Stimulated activated naive CD8-positive, alpha-beta T cell treated with anti-CD3 and anti-CD28 coated beads, Interleukin-15, Interleukin-2, amounts not matched to agents 100 ng/mL and 50 ng/mL, for 24 hours (primary cell): ENCODE data around the gene ADGRV1.

Experiments
- H3K27ac Mint-ChIP-seq: one replicate; pipeline ENCODE4 v1.8.0; 2021; ENCODE audit warnings: mild to moderate bottlenecking, mixed read lengths
- H3K27me3 Mint-ChIP-seq: one replicate; pipeline ENCODE4 v1.8.0; 2021; ENCODE audit warnings: mixed read lengths
- H3K36me3 Mint-ChIP-seq: one replicate; pipeline ENCODE4 v1.8.0; 2021; ENCODE audit warnings: low read depth, mixed read lengths
- H3K4me1 Mint-ChIP-seq: one replicate; pipeline ENCODE4 v1.8.0; 2021; ENCODE audit warnings: low read depth, mixed read lengths
- H3K4me3 Mint-ChIP-seq: one replicate; pipeline ENCODE4 v1.8.0; 2021; ENCODE audit warnings: mild to moderate bottlenecking, mixed read lengths
- H3K9me3 Mint-ChIP-seq: one replicate; pipeline ENCODE4 v1.8.0; 2021; ENCODE audit warnings: mixed read lengths

ADGRV1 gene

DNA sequence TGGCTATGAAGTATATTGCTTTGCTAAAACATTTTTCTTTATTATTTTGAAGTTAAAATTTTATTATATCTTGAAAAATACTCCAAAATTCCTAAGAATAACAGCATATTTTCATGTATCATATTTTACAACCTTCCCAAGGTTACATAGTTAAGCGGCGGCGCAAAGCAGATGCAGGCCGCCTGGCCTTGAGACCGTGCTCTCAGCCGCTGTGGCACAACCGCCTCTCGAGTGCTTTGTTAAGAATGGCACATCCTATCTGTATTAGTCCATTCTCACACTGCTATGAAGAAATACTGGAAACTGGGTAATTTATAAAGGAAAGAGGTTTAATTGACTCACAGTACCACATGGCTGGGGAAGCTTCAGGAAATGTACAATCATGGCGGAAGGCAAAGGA, 595.7 kb downstream of the ADGRV1 start:
- Mint-ChIP-seq H3K9me3 (no peaks in the 10 kb centered on the region), H3K4me1 (peaks cover 18% of the 10 kb centered on the region), H3K27me3 (no peaks in the 10 kb centered on the region), H3K36me3 (no peaks in the 10 kb centered on the region), H3K4me3 (no peak overlapping the region), H3K27ac (no peak overlapping the region)

DNA sequence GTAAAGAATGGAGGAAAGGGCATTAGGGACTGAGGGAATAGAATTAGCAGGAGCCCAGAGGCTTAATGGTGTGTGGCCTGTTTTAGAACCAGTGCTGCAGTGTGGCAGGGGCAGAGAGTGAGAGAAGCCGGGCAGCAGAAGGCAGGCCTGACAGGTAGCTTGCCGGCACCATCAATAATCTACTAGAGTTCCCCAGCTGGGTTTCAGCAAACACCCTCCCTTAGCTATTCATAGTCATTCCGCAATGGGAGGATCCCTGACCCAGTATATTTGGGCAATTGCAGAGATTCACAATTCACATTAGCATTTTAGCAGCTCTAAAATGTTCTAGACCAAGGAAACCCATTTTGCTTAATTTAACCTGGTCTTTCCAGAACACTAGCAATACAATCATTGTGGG, 596.7 kb downstream of the ADGRV1 start:
- Mint-ChIP-seq H3K36me3 (no peaks in the 10 kb centered on the region), H3K4me1 (peaks cover 14% of the 10 kb centered on the region), H3K4me3 (no peak overlapping the region), H3K27ac (no peak overlapping the region), H3K27me3 (no peaks in the 10 kb centered on the region), H3K9me3 (no peaks in the 10 kb centered on the region)

DNA sequence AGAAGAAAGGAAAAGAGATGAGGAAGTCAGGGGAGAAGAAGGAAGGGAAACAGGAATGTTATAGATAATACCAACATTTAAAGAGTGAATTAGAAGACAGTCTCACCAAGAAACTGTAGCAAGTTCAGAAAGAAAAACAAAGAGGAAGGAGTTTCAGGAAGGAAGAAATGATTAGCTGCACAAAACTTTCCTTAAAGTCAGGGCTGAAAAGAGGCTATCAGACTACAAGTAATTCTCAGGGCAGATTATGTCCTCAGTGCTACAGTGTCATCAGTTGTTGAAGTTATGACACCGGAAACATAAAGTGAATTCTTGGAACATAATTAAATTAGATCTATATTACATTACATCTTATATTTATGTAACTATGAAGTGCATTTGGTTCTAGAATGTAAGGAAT, 597.6 kb downstream of the ADGRV1 start:
- Mint-ChIP-seq H3K36me3 (no peaks in the 10 kb centered on the region), H3K27ac (no peak overlapping the region), H3K4me3 (no peak overlapping the region), H3K27me3 (no peaks in the 10 kb centered on the region), H3K4me1 (peaks cover 10% of the 10 kb centered on the region), H3K9me3 (no peaks in the 10 kb centered on the region)

DNA sequence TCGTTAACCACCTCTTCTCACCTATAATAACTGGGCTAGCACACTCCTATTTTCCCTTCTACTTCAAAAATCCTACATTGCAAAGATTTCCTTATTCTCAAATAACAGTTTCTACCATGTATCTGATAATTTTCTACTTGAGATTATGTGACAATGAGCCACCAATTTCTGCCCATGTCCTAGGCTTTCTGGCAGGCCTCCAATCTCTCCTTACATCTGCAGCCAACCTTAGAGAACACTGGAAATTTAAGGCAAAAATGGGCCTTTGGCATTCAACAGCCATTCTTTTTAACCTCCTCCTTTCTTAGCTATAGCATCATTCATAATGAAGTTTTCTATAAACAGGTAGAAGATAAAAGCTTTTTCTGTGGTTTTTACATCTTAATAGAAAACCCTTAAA, 599.4 kb downstream of the ADGRV1 start:
- Mint-ChIP-seq H3K4me3 (no peak overlapping the region), H3K27ac (no peak overlapping the region), H3K27me3 (no peaks in the 10 kb centered on the region), H3K4me1 (peaks cover 27% of the 10 kb centered on the region), H3K36me3 (no peaks in the 10 kb centered on the region), H3K9me3 (no peaks in the 10 kb centered on the region)

DNA sequence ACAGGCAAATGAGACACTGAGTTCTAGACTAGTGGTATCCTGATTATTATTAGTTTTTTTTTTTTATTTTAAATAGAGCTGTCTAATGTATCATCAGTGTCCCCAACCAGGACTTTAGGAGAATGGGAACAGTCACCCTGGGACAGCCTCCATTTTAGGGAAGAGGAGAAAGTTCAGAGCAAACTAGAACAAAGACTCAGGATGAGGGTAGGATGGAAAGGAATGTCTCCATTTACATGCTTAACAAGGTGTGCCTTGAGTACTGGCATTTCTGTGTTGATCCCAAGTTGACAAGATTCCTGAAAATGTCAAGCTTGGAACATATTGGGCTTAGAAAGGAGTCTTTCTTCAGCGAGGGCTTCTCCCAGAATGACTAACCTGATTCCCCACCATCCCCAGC, 601.0 kb downstream of the ADGRV1 start:
- Mint-ChIP-seq H3K27ac (no peak overlapping the region), H3K36me3 (no peaks in the 10 kb centered on the region), H3K4me3 (no peak overlapping the region), H3K9me3 (no peaks in the 10 kb centered on the region), H3K27me3 (no peaks in the 10 kb centered on the region), H3K4me1 (peaks cover 41% of the 10 kb centered on the region)

DNA sequence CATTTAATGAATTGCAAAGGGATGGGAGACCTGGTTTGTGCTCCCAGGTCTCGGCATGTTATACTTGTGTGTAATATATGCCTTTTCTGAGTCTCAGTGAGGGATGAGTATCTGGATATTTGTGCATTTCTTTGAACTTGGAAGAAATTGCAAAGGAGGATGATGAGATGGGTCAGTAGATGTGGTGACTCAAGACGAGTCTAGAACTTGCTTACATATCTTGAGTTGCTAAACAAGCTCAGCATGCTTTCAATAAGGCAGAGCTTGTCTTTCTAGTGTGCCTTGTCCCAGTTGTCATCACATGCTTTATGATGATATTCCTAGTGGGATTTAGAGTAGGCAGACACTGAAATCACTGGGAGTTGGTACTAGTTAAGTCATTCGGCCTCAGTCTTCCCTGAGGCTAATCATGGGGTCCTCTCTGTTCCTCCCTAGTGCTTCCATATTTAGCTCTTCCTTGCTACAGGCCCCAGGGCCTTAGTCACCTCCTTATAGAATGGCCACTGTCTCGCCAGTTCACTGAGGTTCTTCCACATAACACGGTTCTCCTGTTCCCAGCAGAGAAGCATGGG, 602.2 kb downstream of the ADGRV1 start:
- Mint-ChIP-seq H3K4me1 (peaks cover 41% of the 10 kb centered on the region), H3K27me3 (no peaks in the 10 kb centered on the region), H3K4me3 (no peak overlapping the region)

DNA sequence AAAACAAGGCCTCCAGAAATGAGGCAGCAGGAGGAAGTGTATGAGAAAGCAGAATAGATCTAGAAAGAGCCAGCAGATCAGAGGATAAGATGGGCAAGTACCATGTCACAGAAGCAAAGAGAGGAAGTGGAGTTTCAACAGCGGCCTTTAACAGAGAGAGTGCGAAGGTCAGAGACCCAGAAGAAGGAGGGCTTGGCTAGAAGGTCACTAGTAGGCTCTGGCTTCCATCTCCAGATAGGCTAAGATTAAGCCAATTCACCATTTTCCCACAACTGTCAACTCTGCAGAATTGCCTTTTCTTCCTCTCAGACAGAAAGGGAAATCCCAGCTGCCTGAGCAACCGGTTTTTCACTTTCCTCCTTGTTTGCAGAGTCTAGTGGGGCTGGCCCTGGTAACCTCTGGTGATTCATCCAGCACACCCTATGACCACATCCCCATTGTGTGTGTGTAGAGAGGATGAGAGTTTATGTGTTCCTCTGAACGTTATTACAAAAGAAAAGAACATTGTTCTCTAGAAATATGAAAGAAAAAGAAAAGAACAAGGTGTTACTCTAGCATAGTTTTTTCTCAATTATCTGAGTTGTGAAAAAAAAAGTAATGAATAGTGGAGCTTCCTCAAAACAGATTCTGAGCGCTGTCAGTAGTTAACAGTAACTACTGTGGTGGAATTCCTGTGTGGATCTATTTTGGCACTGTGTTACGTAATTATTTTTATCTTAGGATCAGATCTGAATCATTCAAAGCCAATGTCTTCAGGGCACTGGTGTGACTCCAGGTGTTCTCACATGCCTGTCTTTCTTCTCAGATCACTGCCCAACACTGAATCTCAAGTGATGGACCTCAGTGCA, 604.2 kb downstream of the ADGRV1 start:
- H3K4me1 Mint-ChIP-seq = peaks cover 41% of the 10 kb centered on the region
- H3K9me3 Mint-ChIP-seq = no peaks in the 10 kb centered on the region
- H3K27me3 Mint-ChIP-seq = no peaks in the 10 kb centered on the region
- no peaks in the 10 kb centered on the region for H3K36me3 Mint-ChIP-seq
- H3K4me3 Mint-ChIP-seq = peak overlapping the region; percentile 52
- peak overlapping the region; percentile 86 for H3K27ac Mint-ChIP-seq

More for the DNA sequence above, 602.2 kb downstream of the ADGRV1 start:
- Mint-ChIP-seq H3K27ac (no peak overlapping the region), H3K36me3 (no peaks in the 10 kb centered on the region), H3K9me3 (no peaks in the 10 kb centered on the region)

DNA sequence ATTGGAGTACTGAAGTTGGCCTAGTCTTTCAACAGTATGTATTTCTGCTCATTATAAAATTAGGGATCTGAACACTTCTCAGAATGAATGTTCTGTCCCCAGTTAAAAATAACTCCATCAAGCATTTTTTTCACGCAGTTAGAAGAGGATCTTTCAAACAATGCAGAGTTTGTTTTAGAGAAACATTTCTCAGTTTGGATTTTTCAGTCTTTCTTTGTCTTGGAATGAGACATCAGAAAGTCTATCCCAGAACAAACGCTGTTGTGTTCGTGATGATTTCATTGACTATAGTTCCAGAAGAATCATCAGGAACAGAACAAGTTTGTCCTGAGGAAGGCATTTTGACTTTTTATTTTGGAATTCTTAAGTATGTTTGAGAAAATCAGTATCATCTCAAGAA, 605.8 kb downstream of the ADGRV1 start:
- no peak overlapping the region for H3K27ac Mint-ChIP-seq

DNA sequence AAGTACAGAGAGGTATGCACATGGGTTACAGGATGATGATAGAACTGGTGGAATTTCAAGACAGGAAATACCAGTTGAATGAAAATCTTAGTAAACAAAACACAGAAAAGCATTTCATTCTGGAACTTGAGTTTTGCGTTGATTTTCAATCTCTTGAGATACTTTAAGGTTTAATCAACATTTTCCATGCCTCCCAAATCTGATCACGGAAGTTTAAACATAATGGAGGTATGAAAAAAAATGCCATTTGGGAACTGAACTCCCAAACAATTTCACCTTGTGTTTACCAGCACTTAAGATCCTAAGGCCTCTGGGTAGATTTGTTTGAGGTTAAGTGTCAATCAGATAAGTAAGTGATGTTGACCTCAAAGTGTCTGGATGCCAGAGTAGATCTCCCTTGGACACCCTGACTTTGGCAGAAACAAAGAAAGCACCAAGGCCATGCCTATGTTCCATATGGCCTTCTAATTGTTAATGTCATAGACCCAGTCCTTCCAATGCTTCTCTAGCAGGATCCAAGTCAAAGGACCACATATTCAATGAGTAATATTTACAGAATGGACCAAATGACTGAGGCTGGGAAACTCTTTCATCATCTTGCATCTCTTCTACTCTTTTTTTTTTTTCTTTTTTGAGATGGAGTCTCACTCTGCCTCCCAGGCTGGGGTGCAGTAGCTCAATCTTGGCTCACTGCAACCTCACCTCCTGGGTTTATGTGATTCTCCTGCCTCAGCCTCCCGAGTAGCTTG, 607.6 kb downstream of the ADGRV1 start:
- Mint-ChIP-seq H3K27ac (no peak overlapping the region), H3K4me3 (no peak overlapping the region), H3K27me3 (no peaks in the 10 kb centered on the region), H3K9me3 (no peaks in the 10 kb centered on the region), H3K36me3 (no peaks in the 10 kb centered on the region), H3K4me1 (peaks cover 56% of the 10 kb centered on the region)

More for the DNA sequence above, 605.8 kb downstream of the ADGRV1 start:
- no peaks in the 10 kb centered on the region for H3K9me3 Mint-ChIP-seq
- H3K4me1 Mint-ChIP-seq = peaks cover 43% of the 10 kb centered on the region
- no peak overlapping the region for H3K4me3 Mint-ChIP-seq
- no peaks in the 10 kb centered on the region for H3K27me3 Mint-ChIP-seq
- no peaks in the 10 kb centered on the region for H3K36me3 Mint-ChIP-seq

DNA sequence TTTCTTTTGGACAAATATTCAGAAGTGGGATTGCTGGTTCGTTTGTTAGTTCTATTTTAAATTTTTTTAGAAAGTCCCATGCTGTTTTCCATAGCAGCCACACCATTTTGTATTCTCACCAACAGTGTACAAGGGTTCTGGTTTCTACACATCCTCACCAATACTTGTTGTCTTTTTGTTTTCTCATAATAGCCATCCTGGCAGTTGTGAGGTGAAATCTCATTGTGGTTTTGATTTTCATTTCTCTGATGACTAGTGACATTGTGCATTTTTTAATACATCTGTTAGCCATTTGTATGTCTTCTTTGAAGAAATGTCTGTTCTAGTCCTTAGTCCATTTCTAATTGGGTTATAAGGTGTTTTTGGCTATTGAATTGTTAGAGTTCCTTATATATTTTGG, 610.3 kb downstream of the ADGRV1 start:
- no peaks in the 10 kb centered on the region for H3K36me3 Mint-ChIP-seq

DNA sequence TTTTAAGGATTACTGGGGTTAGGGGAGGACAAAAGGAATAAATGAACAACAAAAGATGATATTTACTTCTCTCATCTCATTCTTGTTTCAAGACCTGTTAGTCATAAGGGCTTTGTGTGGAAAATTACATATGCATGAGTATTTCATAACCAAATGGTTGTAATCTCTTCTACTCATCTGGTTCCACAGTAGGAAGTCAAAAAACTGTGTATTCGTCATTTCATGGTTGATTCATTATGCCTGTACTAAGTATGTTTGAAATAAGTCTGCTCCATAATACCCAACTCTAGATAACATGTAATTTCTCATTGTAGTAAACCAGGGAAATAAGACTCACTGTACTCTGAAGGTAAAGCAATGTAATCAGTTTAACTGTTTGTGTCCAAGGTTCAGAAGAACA, 611.7 kb downstream of the ADGRV1 start:
- H3K4me1 Mint-ChIP-seq = peaks cover 25% of the 10 kb centered on the region
- H3K36me3 Mint-ChIP-seq = no peaks in the 10 kb centered on the region
- no peaks in the 10 kb centered on the region for H3K27me3 Mint-ChIP-seq
- peak overlapping the region; percentile 66 for H3K27ac Mint-ChIP-seq
- H3K4me3 Mint-ChIP-seq = peak overlapping the region; percentile 45
- H3K9me3 Mint-ChIP-seq = no peaks in the 10 kb centered on the region

More for the DNA sequence above, 610.3 kb downstream of the ADGRV1 start:
- Mint-ChIP-seq H3K27ac (peak overlapping the region; percentile 31), H3K4me1 (peaks cover 30% of the 10 kb centered on the region), H3K4me3 (no peak overlapping the region), H3K27me3 (no peaks in the 10 kb centered on the region), H3K9me3 (no peaks in the 10 kb centered on the region)

DNA sequence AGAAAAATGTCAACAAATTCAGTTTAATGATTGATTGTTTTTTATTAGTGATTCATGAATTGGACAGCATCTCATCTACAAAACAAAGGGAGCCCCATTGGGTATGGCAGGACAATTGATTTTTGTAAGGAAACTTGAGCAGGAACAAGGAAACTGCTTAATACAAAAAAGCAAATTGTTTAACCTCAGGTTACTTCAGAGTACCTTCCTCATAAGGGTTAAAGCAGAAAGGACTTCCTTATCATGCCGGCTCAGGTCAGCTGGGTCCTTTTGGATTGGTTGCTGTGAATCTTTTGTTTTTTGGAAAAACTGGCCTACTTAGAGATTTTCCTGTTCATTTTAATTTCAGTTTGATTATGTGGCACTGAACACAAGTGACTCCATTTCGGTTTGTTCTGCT, 612.7 kb downstream of the ADGRV1 start:
- Mint-ChIP-seq H3K27ac (no peak overlapping the region), H3K27me3 (no peaks in the 10 kb centered on the region), H3K4me3 (no peak overlapping the region), H3K36me3 (no peaks in the 10 kb centered on the region), H3K4me1 (peaks cover 34% of the 10 kb centered on the region), H3K9me3 (no peaks in the 10 kb centered on the region)

DNA sequence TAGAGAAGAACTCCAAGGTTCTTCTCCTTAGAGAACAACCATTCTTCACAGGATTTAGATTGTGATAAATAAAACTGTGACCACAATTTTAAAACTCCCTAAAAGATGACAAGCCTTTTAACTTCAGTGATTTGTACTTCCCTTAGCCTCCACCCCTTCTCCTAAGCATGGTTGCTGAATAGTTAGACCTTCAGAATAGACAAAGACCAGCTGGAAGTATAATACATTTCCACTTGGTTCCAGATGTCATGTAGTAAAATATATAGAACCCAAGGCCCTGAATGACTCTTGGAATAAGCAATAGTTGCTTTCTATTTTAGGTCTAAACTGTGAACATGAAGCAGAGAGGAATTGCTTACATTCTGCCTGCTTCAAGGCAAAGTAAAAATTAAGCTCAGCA, 615.8 kb downstream of the ADGRV1 start:
- H3K27me3 Mint-ChIP-seq = no peaks in the 10 kb centered on the region
- H3K36me3 Mint-ChIP-seq = no peaks in the 10 kb centered on the region
- no peaks in the 10 kb centered on the region for H3K9me3 Mint-ChIP-seq
- no peak overlapping the region for H3K4me3 Mint-ChIP-seq
- H3K27ac Mint-ChIP-seq = no peak overlapping the region
- H3K4me1 Mint-ChIP-seq = peaks cover 49% of the 10 kb centered on the region

DNA sequence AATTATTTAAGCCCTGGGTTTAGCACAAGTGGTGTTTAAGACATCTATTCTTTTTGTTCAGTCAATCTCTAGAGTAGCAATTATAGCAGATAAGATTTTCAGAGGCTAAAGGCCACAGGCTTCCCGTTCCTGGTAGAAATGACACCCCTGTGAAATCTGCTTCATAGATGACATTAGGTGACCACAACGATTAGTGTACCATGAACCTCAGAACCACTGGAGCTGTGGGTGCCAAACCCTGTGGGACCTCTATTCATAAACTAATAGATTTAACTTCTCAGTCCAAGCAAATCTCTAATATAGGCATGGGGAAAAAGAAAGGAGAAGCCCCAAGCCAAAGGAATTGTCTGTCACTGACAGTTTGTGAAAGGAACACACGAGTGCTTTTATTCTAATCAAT, 617.1 kb downstream of the ADGRV1 start:
- Mint-ChIP-seq H3K4me3 (no peak overlapping the region), H3K4me1 (peaks cover 36% of the 10 kb centered on the region), H3K27ac (no peak overlapping the region), H3K9me3 (no peaks in the 10 kb centered on the region), H3K27me3 (no peaks in the 10 kb centered on the region), H3K36me3 (no peaks in the 10 kb centered on the region)

DNA sequence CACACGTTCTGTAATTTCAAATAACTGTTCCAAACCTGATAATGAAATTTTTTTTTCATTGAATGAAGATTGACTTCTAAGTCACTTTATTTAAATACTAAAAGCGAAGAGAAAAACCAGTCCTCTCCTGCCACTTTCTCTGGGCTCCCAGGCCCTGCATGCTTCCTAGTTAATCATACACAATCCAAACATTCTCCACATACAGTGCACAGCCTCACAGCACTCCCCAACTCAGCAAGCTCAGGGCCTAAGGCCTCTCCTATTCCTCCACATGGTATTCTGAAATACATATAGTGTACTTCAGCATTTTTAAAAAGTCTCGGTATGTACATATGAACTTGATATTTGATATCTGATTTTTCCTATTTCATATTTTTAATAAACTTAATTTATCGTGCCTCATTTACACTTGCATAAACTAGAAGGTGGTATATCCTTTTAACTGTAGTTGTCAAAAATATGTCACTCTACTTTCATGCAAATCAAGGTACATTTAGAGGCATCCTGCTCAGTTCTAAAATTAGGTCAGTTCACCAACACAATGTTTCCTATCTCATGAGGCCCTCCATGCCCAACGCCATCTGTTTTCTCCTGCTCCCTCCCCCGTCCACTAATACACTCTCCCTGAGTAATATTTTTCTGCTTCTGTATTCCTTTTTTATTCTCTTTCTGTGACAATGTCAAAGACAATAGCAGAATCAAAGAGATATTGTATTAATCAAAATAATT, 617.9 kb downstream of the ADGRV1 start:
- no peak overlapping the region for H3K4me3 Mint-ChIP-seq
- H3K36me3 Mint-ChIP-seq = no peaks in the 10 kb centered on the region
- no peak overlapping the region for H3K27ac Mint-ChIP-seq

More for the DNA sequence above, 617.9 kb downstream of the ADGRV1 start:
- H3K27me3 Mint-ChIP-seq = peaks cover 2% of the 10 kb centered on the region
- peaks cover 33% of the 10 kb centered on the region for H3K4me1 Mint-ChIP-seq
- H3K9me3 Mint-ChIP-seq = no peaks in the 10 kb centered on the region
